Measurements from ENCODE around the gene HLTF.
A peak's percentile ranks its signal among the peaks of the same experiment; 100 is the strongest.
"Not testable (repeated sequence)": the region's sequence is repeated elsewhere in the genome, so short reads cannot be mapped to it uniquely, and the experiment has no call there.

The HLTF gene

GRCh38 chr3:148991219-148992026, 94.9 kb downstream of the HLTF start, which contains the start of gene GYG1:
Gene GYG1 (plus strand): TSS chr3:148991540. CDS start chr3:148991641, 101 bp downstream.
- peak; percentile 95 for DNase-seq (ENCODE audit: low spot score)

DNA sequence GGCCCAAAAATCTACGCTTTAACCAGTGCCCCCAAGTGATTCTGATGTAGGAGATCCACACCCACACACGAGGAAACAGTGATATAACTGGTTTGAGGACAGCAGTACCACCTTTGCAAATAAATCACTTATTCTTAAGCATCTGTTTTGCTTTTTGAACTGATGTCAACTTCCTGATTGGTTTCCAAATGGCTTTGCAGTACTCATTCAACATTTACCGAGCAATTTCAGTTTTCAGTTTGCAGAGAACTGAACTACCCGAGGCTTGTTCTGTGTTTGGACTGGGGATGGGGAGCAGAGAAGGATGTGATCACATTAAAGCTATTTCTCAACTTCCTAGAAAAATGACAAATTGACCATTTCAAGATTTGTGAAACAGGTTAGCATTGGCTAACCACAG, 96.1 kb downstream of the HLTF start:
- peak; percentile 25 for DNase-seq (ENCODE audit: low spot score)

- not testable (repeated sequence) for DNase-seq (ENCODE audit: low spot score)
Observed at GRCh38 chr3:148987551-148987950, 98.8 kb downstream of the HLTF start.

DNA sequence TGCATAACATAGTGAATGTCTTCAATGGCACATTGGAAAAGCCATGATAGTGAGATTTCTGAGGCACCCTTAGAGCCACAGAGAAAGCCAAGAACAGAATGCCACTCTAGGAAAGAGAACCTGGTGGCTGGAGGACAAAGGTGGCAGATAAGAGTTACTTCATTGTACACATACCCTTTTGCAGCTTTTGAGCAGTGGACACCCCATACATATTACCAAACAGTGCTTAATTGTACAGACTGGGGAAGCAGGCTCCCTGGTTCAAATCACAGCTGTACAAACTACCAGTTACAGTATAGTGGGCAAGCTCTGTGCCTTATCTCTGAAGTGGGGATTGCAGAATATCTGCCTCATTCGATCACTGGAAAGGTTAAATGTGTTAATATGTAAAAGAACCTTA, 105.1 kb downstream of the HLTF start:
- DNase-seq (ENCODE audit: low spot score) = no peak
